ENCODE data around the gene SERHL2.
"Not testable (repeated sequence)": the region's sequence is repeated elsewhere in the genome, so short reads cannot be mapped to it uniquely, and the experiment has no call there.

DNA sequence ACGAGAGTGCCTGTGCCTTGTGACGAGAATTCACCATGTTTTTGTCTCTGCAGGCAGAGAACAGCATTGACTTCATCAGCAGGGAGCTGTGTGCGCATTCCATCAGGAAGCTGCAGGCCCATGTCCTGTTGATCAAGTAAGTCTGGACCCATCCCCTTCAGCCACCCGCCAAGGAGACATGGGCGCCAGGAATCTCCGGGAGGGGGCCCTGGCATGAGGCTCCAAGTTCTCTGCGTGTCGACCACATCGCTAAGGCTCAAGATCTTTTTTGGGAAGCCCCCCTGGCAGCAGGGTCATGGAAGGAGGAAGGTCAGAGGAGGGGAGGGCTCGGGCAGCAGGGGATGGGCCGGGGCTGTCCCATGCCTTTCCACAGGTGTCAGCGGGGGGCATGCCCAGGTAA lies 17.3 kb downstream of the SERHL2 start:
- TF ChIP-seq, protein P1, sequence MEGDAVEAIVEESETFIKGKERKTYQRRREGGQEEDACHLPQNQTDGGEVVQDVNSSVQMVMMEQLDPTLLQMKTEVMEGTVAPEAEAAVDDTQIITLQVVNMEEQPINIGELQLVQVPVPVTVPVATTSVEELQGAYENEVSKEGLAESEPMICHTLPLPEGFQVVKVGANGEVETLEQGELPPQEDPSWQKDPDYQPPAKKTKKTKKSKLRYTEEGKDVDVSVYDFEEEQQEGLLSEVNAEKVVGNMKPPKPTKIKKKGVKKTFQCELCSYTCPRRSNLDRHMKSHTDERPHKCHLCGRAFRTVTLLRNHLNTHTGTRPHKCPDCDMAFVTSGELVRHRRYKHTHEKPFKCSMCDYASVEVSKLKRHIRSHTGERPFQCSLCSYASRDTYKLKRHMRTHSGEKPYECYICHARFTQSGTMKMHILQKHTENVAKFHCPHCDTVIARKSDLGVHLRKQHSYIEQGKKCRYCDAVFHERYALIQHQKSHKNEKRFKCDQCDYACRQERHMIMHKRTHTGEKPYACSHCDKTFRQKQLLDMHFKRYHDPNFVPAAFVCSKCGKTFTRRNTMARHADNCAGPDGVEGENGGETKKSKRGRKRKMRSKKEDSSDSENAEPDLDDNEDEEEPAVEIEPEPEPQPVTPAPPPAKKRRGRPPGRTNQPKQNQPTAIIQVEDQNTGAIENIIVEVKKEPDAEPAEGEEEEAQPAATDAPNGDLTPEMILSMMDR (conservative IDR thresholded peaks at IDR 0.05; ENCODE audit: low read length), result not testable (repeated sequence)
- not testable (repeated sequence) for TF ChIP-seq EZH2phosphoT487 (IDR thresholded peaks at IDR 0.05; ENCODE audit: borderline replicate concordance)

Measured in Loucy (cell line).